ENCODE results near the gene OSTC.

- TF ChIP-seq, protein P1, sequence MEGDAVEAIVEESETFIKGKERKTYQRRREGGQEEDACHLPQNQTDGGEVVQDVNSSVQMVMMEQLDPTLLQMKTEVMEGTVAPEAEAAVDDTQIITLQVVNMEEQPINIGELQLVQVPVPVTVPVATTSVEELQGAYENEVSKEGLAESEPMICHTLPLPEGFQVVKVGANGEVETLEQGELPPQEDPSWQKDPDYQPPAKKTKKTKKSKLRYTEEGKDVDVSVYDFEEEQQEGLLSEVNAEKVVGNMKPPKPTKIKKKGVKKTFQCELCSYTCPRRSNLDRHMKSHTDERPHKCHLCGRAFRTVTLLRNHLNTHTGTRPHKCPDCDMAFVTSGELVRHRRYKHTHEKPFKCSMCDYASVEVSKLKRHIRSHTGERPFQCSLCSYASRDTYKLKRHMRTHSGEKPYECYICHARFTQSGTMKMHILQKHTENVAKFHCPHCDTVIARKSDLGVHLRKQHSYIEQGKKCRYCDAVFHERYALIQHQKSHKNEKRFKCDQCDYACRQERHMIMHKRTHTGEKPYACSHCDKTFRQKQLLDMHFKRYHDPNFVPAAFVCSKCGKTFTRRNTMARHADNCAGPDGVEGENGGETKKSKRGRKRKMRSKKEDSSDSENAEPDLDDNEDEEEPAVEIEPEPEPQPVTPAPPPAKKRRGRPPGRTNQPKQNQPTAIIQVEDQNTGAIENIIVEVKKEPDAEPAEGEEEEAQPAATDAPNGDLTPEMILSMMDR (IDR thresholded peaks at IDR 0.05) = no peak
- TF ChIP-seq POLR2A (IDR thresholded peaks at IDR 0.05) = no peak
Observed at GRCh38 chr4:108662629-108663028, 12.2 kb downstream of the OSTC start.

All from Peyer's patch (tissue), 4 donors.